ENCODE results near the gene ATAD2B.

DNA sequence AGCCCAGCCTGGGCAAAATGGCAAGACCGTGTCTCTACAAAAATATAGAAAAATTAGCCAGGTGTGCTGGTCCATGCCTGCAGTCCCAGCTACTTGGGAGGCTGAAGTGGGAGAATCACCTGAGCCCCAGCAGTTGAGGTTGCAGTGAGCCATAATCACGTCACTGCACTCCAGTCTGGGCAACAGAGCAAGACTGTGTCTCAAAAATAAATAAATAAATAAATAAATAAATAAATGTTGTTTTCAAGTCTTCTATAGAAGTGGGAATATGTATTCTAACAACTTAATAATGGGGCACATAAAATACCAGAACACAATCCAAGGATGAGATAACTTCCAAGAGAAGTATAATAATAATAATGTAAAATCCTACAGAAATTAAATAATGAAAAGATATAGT, 23.9 kb downstream of the ATAD2B start:
- TF ChIP-seq, protein P1, sequence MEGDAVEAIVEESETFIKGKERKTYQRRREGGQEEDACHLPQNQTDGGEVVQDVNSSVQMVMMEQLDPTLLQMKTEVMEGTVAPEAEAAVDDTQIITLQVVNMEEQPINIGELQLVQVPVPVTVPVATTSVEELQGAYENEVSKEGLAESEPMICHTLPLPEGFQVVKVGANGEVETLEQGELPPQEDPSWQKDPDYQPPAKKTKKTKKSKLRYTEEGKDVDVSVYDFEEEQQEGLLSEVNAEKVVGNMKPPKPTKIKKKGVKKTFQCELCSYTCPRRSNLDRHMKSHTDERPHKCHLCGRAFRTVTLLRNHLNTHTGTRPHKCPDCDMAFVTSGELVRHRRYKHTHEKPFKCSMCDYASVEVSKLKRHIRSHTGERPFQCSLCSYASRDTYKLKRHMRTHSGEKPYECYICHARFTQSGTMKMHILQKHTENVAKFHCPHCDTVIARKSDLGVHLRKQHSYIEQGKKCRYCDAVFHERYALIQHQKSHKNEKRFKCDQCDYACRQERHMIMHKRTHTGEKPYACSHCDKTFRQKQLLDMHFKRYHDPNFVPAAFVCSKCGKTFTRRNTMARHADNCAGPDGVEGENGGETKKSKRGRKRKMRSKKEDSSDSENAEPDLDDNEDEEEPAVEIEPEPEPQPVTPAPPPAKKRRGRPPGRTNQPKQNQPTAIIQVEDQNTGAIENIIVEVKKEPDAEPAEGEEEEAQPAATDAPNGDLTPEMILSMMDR (IDR thresholded peaks at IDR 0.05; ENCODE audit: low read depth, low read length), result no peak
- no peak for TF ChIP-seq EZH2phosphoT487 (IDR thresholded peaks at IDR 0.05; ENCODE audit: low read depth)
